ENCODE measurements around the gene PTPRK.

Gene PTPRK

DNA sequence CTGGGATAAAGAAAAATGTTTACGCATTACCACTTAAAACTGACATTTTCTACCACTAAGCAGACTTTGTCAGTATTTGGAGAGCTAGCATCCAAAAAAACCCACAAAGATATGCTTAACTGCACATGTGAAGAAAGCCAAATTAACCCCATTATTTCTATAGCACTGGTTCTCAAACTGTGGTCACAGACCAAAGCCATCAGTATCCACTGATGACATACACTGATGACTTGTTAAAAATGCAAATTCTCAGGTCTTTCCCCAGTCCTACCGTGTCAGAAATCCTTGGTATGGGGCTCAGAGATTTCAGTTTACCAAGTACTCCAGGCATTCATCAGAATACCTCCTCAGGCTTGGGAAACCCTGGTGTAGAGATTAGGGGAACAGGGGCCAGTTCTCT, 230.2 kb downstream of the PTPRK start:
- Histone ChIP-seq H2BK5ac (ENCODE audit: low read length) (no peak overlapping the region), H3K4ac (ENCODE audit: low read depth, low read length) (no peak overlapping the region), H3K4me3 (ENCODE audit: low read length) (no peak overlapping the region), H3K36me3 (ENCODE audit: control insufficient read depth, insufficient read depth, low read length) (no peaks in the 10 kb centered on the region), H3K9ac (ENCODE audit: low read length) (no peak overlapping the region), H3K18ac (ENCODE audit: low read length) (no peak overlapping the region), H3K4me1 (ENCODE audit: control insufficient read depth, low read depth, low read length) (no peaks in the 10 kb centered on the region), H2BK120ac (ENCODE audit: low read depth, low read length) (no peak overlapping the region), H3K79me2 (ENCODE audit: control insufficient read depth, insufficient read depth, low read length) (no peaks in the 10 kb centered on the region), H3K56ac (ENCODE audit: low read length) (no peak overlapping the region), H3K27me3 (ENCODE audit: insufficient read depth, low read length, poor library complexity) (no peaks in the 10 kb centered on the region), H2BK15ac (replicated peaks; ENCODE audit: low read depth) (no peak overlapping the region), H3K4me2 (ENCODE audit: low read length) (no peak overlapping the region), H3K79me1 (ENCODE audit: low read length) (no peaks in the 10 kb centered on the region), H2AK5ac (ENCODE audit: low read length) (no peak overlapping the region), H4K8ac (ENCODE audit: low read depth, low read length) (no peak overlapping the region), H4K5ac (ENCODE audit: low read length) (no peak overlapping the region), H3K23ac (ENCODE audit: low read length) (no peak overlapping the region), H3K27ac (ENCODE audit: low read depth, low read length) (no peak overlapping the region)
- no CpG with 5 or more reads among the region's 2 CpGs for WGBS (ENCODE audit: extremely low coverage, insufficient coverage, low lambda C conversion rate)
- peak; percentile 82 for DNase-seq

- Histone ChIP-seq H3K18ac (ENCODE audit: low read length) (no peak overlapping the region), H3K27me3 (ENCODE audit: insufficient read depth, low read length, poor library complexity) (no peaks in the 10 kb centered on the region), H3K4me1 (ENCODE audit: control insufficient read depth, low read depth, low read length) (peaks cover 10% of the 10 kb centered on the region), H3K56ac (ENCODE audit: low read length) (no peak overlapping the region), H3K79me1 (ENCODE audit: low read length) (no peaks in the 10 kb centered on the region), H2BK5ac (ENCODE audit: low read length) (no peak overlapping the region), H3K36me3 (ENCODE audit: control insufficient read depth, insufficient read depth, low read length) (no peaks in the 10 kb centered on the region), H3K4me2 (ENCODE audit: low read length) (no peak overlapping the region), H4K8ac (ENCODE audit: low read depth, low read length) (no peak overlapping the region), H4K5ac (ENCODE audit: low read length) (no peak overlapping the region), H3K4me3 (ENCODE audit: low read length) (no peak overlapping the region), H3K4ac (ENCODE audit: low read depth, low read length) (no peak overlapping the region), H2AK5ac (ENCODE audit: low read length) (no peak overlapping the region), H3K79me2 (ENCODE audit: control insufficient read depth, insufficient read depth, low read length) (no peaks in the 10 kb centered on the region), H3K23ac (ENCODE audit: low read length) (no peak overlapping the region), H2BK15ac (replicated peaks; ENCODE audit: low read depth) (no peak overlapping the region), H3K9ac (ENCODE audit: low read length) (no peak overlapping the region), H3K27ac (ENCODE audit: low read depth, low read length) (no peak overlapping the region), H2BK120ac (ENCODE audit: low read depth, low read length) (no peak overlapping the region)
- no CpG with 5 or more reads among the region's 1 CpG for WGBS (ENCODE audit: extremely low coverage, insufficient coverage, low lambda C conversion rate)
- peak; percentile 80 for DNase-seq
These were observed 236.3 kb downstream of the PTPRK start for GRCh38 chr6:128284128-128284527.

DNA sequence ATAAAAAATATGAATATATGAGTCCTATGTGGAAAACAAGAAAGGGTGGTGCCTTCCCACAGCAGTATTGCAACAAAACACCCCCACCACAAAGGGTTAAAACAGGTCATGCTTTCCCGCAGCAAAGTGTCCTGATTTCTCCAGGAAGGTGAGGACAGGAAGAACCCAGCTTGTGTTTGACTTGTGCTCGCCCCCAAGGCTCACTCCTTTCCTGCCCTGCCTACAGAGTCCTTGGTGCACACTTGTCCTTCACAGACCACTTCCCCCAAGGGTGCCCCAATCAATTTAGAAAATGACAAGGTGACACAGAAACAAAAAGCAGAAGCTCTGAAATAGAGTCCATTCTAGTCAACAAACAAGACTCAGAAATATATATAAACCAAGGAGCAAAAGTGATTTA, 237.4 kb downstream of the PTPRK start:
- no peak overlapping the region for H2BK15ac ChIP-seq (replicated peaks; ENCODE audit: low read depth)
- no peaks in the 10 kb centered on the region for H3K79me1 ChIP-seq (ENCODE audit: low read length)
- H4K5ac ChIP-seq (ENCODE audit: low read length), result no peak overlapping the region
- no peak overlapping the region for H3K4me3 ChIP-seq (ENCODE audit: low read length)
- H3K27ac ChIP-seq (ENCODE audit: low read depth, low read length), result no peak overlapping the region
- no peak overlapping the region for H3K18ac ChIP-seq (ENCODE audit: low read length)
- H3K4me2 ChIP-seq (ENCODE audit: low read length), result no peak overlapping the region
- H2BK5ac ChIP-seq (ENCODE audit: low read length), result no peak overlapping the region
- peak; percentile 64 for DNase-seq
- H3K4ac ChIP-seq (ENCODE audit: low read depth, low read length), result no peak overlapping the region
- H3K27me3 ChIP-seq (ENCODE audit: insufficient read depth, low read length, poor library complexity), result no peaks in the 10 kb centered on the region
- no peak overlapping the region for H3K9ac ChIP-seq (ENCODE audit: low read length)
- WGBS (ENCODE audit: extremely low coverage, insufficient coverage, low lambda C conversion rate), result no CpG with 5 or more reads among the region's 2 CpGs
- no peak overlapping the region for H3K23ac ChIP-seq (ENCODE audit: low read length)
- H2AK5ac ChIP-seq (ENCODE audit: low read length), result no peak overlapping the region
- H3K4me1 ChIP-seq (ENCODE audit: control insufficient read depth, low read depth, low read length), result peaks cover 10% of the 10 kb centered on the region
- H3K79me2 ChIP-seq (ENCODE audit: control insufficient read depth, insufficient read depth, low read length), result no peaks in the 10 kb centered on the region
- no peak overlapping the region for H4K8ac ChIP-seq (ENCODE audit: low read depth, low read length)
- no peaks in the 10 kb centered on the region for H3K36me3 ChIP-seq (ENCODE audit: control insufficient read depth, insufficient read depth, low read length)
- H3K56ac ChIP-seq (ENCODE audit: low read length), result no peak overlapping the region
- no peak overlapping the region for H2BK120ac ChIP-seq (ENCODE audit: low read depth, low read length)

- peak; percentile 63 for DNase-seq
- H3K18ac ChIP-seq (ENCODE audit: low read length), result no peak overlapping the region
- peaks cover 10% of the 10 kb centered on the region for H3K4me1 ChIP-seq (ENCODE audit: control insufficient read depth, low read depth, low read length)
- no peak overlapping the region for H2BK5ac ChIP-seq (ENCODE audit: low read length)
- H3K4ac ChIP-seq (ENCODE audit: low read depth, low read length), result no peak overlapping the region
- WGBS (ENCODE audit: extremely low coverage, insufficient coverage, low lambda C conversion rate), result no CpG with 5 or more reads among the region's 2 CpGs
- no peaks in the 10 kb centered on the region for H3K27me3 ChIP-seq (ENCODE audit: insufficient read depth, low read length, poor library complexity)
- H3K4me3 ChIP-seq (ENCODE audit: low read length), result no peak overlapping the region
- no peak overlapping the region for H4K5ac ChIP-seq (ENCODE audit: low read length)
- H3K23ac ChIP-seq (ENCODE audit: low read length), result no peak overlapping the region
- no peak overlapping the region for H3K4me2 ChIP-seq (ENCODE audit: low read length)
- H3K79me1 ChIP-seq (ENCODE audit: low read length), result no peaks in the 10 kb centered on the region
- H2BK15ac ChIP-seq (replicated peaks; ENCODE audit: low read depth), result no peak overlapping the region
- no peak overlapping the region for H3K27ac ChIP-seq (ENCODE audit: low read depth, low read length)
- H4K8ac ChIP-seq (ENCODE audit: low read depth, low read length), result no peak overlapping the region
- H2AK5ac ChIP-seq (ENCODE audit: low read length), result no peak overlapping the region
- no peaks in the 10 kb centered on the region for H3K36me3 ChIP-seq (ENCODE audit: control insufficient read depth, insufficient read depth, low read length)
- no peak overlapping the region for H3K9ac ChIP-seq (ENCODE audit: low read length)
- H3K56ac ChIP-seq (ENCODE audit: low read length), result no peak overlapping the region
- no peak overlapping the region for H2BK120ac ChIP-seq (ENCODE audit: low read depth, low read length)
- no peaks in the 10 kb centered on the region for H3K79me2 ChIP-seq (ENCODE audit: control insufficient read depth, insufficient read depth, low read length)
These were observed 239.4 kb downstream of the PTPRK start for GRCh38 chr6:128280960-128281359.

DNA sequence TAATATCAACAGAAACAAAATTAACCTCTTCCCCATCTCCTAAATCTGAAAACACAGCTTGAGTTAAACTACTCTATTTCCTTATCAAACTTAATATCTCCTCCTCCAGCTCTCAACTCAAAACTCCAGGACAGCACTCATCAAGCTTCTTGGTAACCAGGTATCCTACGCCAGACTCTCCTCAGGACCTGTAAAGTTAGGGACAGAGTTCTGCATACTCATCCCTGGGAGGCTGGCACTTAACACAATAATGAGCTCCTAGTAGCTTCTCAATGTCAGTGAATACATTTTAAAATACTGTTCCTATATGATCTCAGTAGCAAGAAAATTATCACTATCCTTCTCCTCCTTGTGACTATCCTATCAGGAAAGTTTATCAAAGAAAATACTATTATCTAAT, 240.3 kb downstream of the PTPRK start:
- Histone ChIP-seq H2BK15ac (replicated peaks; ENCODE audit: low read depth) (no peak overlapping the region), H3K36me3 (ENCODE audit: control insufficient read depth, insufficient read depth, low read length) (no peaks in the 10 kb centered on the region), H3K9ac (ENCODE audit: low read length) (no peak overlapping the region), H3K27ac (ENCODE audit: low read depth, low read length) (no peak overlapping the region), H4K8ac (ENCODE audit: low read depth, low read length) (no peak overlapping the region), H3K27me3 (ENCODE audit: insufficient read depth, low read length, poor library complexity) (no peaks in the 10 kb centered on the region), H3K18ac (ENCODE audit: low read length) (no peak overlapping the region), H3K79me2 (ENCODE audit: control insufficient read depth, insufficient read depth, low read length) (no peaks in the 10 kb centered on the region), H2BK120ac (ENCODE audit: low read depth, low read length) (no peak overlapping the region), H3K4me3 (ENCODE audit: low read length) (no peak overlapping the region), H3K4me2 (ENCODE audit: low read length) (no peak overlapping the region), H3K4me1 (ENCODE audit: control insufficient read depth, low read depth, low read length) (peaks cover 10% of the 10 kb centered on the region), H3K23ac (ENCODE audit: low read length) (no peak overlapping the region), H2BK5ac (ENCODE audit: low read length) (no peak overlapping the region), H3K79me1 (ENCODE audit: low read length) (no peaks in the 10 kb centered on the region), H4K5ac (ENCODE audit: low read length) (no peak overlapping the region), H2AK5ac (ENCODE audit: low read length) (no peak overlapping the region), H3K4ac (ENCODE audit: low read depth, low read length) (no peak overlapping the region), H3K56ac (ENCODE audit: low read length) (no peak overlapping the region)
- DNase-seq, result peak; percentile 11
- no CpG with 5 or more reads among the region's 1 CpG for WGBS (ENCODE audit: extremely low coverage, insufficient coverage, low lambda C conversion rate)

DNA sequence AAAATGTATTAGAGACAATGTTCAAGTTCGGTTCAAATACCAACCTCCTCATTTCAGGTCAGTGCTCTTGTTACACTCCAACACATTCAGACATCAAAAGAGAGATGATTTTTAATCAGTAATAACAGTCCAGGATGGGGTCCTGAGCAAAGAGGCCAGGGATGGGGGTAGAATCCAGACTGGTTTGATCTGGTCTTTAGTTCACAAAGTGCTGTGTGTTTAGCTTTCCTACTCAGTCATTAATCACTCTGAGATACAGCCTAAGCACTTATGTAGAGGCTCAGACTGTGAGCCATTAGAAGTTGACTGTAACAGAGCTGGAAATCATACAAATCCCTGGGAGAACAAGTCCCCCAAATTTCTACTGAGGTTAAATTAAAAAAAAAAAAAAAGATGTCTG, 241.6 kb downstream of the PTPRK start:
- Histone ChIP-seq H4K8ac (ENCODE audit: low read depth, low read length) (no peak overlapping the region), H3K79me1 (ENCODE audit: low read length) (no peaks in the 10 kb centered on the region), H3K27ac (ENCODE audit: low read depth, low read length) (no peak overlapping the region), H2AK5ac (ENCODE audit: low read length) (no peak overlapping the region), H3K36me3 (ENCODE audit: control insufficient read depth, insufficient read depth, low read length) (no peaks in the 10 kb centered on the region), H3K4me1 (ENCODE audit: control insufficient read depth, low read depth, low read length) (peaks cover 6% of the 10 kb centered on the region), H3K4ac (ENCODE audit: low read depth, low read length) (no peak overlapping the region), H4K5ac (ENCODE audit: low read length) (no peak overlapping the region), H3K4me2 (ENCODE audit: low read length) (no peak overlapping the region), H2BK15ac (replicated peaks; ENCODE audit: low read depth) (no peak overlapping the region), H3K18ac (ENCODE audit: low read length) (no peak overlapping the region), H3K9ac (ENCODE audit: low read length) (no peak overlapping the region), H3K23ac (ENCODE audit: low read length) (no peak overlapping the region), H3K79me2 (ENCODE audit: control insufficient read depth, insufficient read depth, low read length) (no peaks in the 10 kb centered on the region), H3K4me3 (ENCODE audit: low read length) (no peak overlapping the region), H3K56ac (ENCODE audit: low read length) (no peak overlapping the region), H2BK5ac (ENCODE audit: low read length) (no peak overlapping the region), H3K27me3 (ENCODE audit: insufficient read depth, low read length, poor library complexity) (no peaks in the 10 kb centered on the region), H2BK120ac (ENCODE audit: low read depth, low read length) (no peak overlapping the region)
- no CpG with 5 or more reads among the region's 1 CpG for WGBS (ENCODE audit: extremely low coverage, insufficient coverage, low lambda C conversion rate)
- DNase-seq, result no peak

Measured in mesendoderm (in vitro differentiated cells).